ENCODE data around the gene ANKRD39. TPM values are rescaled to one million over a fixed set of nuclear protein-coding genes. Genes with fewer than 3 reads are reported as not detected.

The ANKRD39 gene
- total and polyA plus RNA-seq, 2 of the 8 experiments (the other 6 are each of a cell fraction or from before 2014, with no cell fraction given): 18.5 to 21.3 TPM

DNA sequence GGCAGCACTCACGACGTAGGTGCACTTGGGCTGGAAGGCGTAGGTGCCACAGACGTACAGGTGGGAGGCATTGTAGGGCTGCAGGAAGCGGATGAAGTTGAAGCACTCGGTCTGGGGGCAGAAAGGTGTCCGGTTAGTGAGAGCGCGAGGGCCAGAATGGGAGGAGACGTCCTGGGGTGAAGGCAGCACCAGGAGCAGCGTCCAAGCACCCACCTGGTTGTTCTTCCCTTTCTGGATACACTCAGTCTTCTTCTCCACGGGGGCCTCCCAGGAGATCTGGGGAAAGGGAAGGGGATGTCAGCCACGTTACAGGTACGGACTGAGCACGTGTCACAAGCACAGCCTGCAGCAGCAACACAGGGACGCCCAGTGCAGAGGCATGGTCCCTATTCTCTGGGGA is 7.8 kb upstream of the ANKRD39 start (continued):
- no peak for TF ChIP-seq CHD7 (IDR thresholded peaks at IDR 0.05; ENCODE audit: insufficient replicate concordance, low read length)
- TF ChIP-seq SRF (IDR thresholded peaks at IDR 0.05; ENCODE audit: low read depth, low read length): no peak
- no peak for TF ChIP-seq TCF12 (IDR thresholded peaks at IDR 0.05; ENCODE audit: low read depth, low read length)
- no peak for TF ChIP-seq CHD1 (IDR thresholded peaks at IDR 0.05; ENCODE audit: low read depth, low read length)
- no peak for TF ChIP-seq FOSL1 (IDR thresholded peaks at IDR 0.05; ENCODE audit: insufficient read depth, low read depth, low read length)
- no peak for TF ChIP-seq GTF2F1 (IDR thresholded peaks at IDR 0.05; ENCODE audit: borderline replicate concordance, low read depth, low read length)
- no peak for TF ChIP-seq JUND (IDR thresholded peaks at IDR 0.05; ENCODE audit: low read length)
- no peak for TF ChIP-seq E2F6 (IDR thresholded peaks at IDR 0.05)
- TF ChIP-seq SUZ12 (IDR thresholded peaks at IDR 0.05; ENCODE audit: low read length): no peak
- TF ChIP-seq CTBP2 (IDR thresholded peaks at IDR 0.05; ENCODE audit: borderline replicate concordance, insufficient read depth, insufficient read length, low read length): no peak

Data from H1 (cell line).